K562 (cell line): ENCODE results near the gene SLC8A1. TPM values are rescaled to one million over a fixed set of nuclear protein-coding genes. Genes with fewer than 3 reads are reported as not detected.

Experiments used
- ATAC-seq: fragments of 200-7000 bp; cut with Tn5 transposase; 3 replicates; pipeline ENCODE4 v1.9.1; 2020; ENCODE audit warnings: moderate library complexity
- BruUV-seq: library from RNA; stranded (reverse); fragments of 400-500 nt; replicated peaks from 2 replicates; lab custom pipeline; 2021; lab: Mats Ljungman, UMichigan
- CTCF ChIA-PET: fragments of 300-600 bp; formaldehyde crosslinking; extraction: SDS; loops from one replicate; lab custom pipeline; 2021; ENCODE audit warnings: low intra/inter-chr PET ratio; lab: Yijun Ruan, JAX
- POLR2A ChIA-PET: fragments of 300-600, 350-650 bp; sonication (Branson Sonifier 250); formaldehyde crosslinking; extraction: SDS; loops from one replicate; lab custom pipeline; 2021; ENCODE audit warnings: antibody characterized with exemption, inconsistent platforms; lab: Yijun Ruan, JAX
- DNase-seq, 4 experiments: peaks; one replicate each; pipeline versions ENCODE4 v3.0.0 to v3.0.0-alpha.2; 2011 to 2018; ENCODE audit warnings: low spot score in 3 of 4, mixed read lengths in 3 of 4; ENCODE audit errors: extremely low read depth in 1 of 4
- FAIRE-seq: peaks from 2 replicates; lab custom pipeline; 2011; peaks lifted over from hg19 to GRCh38; lab: Jason Lieb, UNC
- H2AFZ ChIP-seq: 2 replicates; pipeline ENCODE4 v1.6.0; 2011; ENCODE audit warnings: low read depth, low read length, control low read depth, inconsistent platforms
- H3K27ac ChIP-seq: fragments of 200-600 bp; 3 replicates; pipeline ENCODE4 v1.8.0; 2011; ENCODE audit warnings: low read depth, mild to moderate bottlenecking, control low read depth, inconsistent platforms, low read length, moderate library complexity, mixed read lengths; ENCODE audit errors: extremely low read depth
- H3K27me3 ChIP-seq, 2 experiments: fragments of 300-600 bp in 1 of 2; 2 replicates in 1 of 2; 3 replicates in 1 of 2; pipeline versions ENCODE4 v1.6.0 to v1.8.0; 2011; ENCODE audit warnings: inconsistent platforms in 2 of 2, low read length in 2 of 2, mild to moderate bottlenecking in 1 of 2, mixed read lengths in 1 of 2, moderate library complexity in 1 of 2; ENCODE audit not compliant: control insufficient read depth in 2 of 2, insufficient read depth in 2 of 2
- H3K36me3 ChIP-seq: fragments of 300-600 bp; 3 replicates; pipeline ENCODE4 v1.8.0; 2011; ENCODE audit warnings: mild to moderate bottlenecking, low read length, inconsistent platforms; ENCODE audit not compliant: control insufficient read depth, insufficient read depth
- H3K4me1 ChIP-seq, 2 experiments: fragments of 200-600 bp in 1 of 2; replicated peaks in 1 of 2; 2 replicates in 1 of 2; 3 replicates in 1 of 2; pipeline versions ENCODE4 v1.5.1 to v1.8.0; 2011; ENCODE audit warnings: inconsistent platforms in 2 of 2, low read length in 2 of 2, mild to moderate bottlenecking in 1 of 2, mixed read lengths in 1 of 2, moderate library complexity in 1 of 2; ENCODE audit not compliant: control insufficient read depth in 2 of 2, insufficient read depth in 2 of 2
- H3K4me2 ChIP-seq: 2 replicates; pipeline ENCODE4 v1.6.1; 2011; ENCODE audit warnings: low read length, control low read depth, inconsistent platforms, mixed read lengths; ENCODE audit not compliant: insufficient read depth
- H3K4me3 ChIP-seq: fragments of 200-600 bp; sonication (generic), shearing (Covaris generic); 2 replicates; pipeline ENCODE4 v1.5.1; 2016; ENCODE audit warnings: control low read depth, inconsistent platforms
- H3K79me2 ChIP-seq: fragments of 200-600 bp; 3 replicates; pipeline ENCODE4 v1.8.0; 2011; ENCODE audit warnings: low read length, inconsistent platforms; ENCODE audit not compliant: control insufficient read depth, insufficient read depth
- H3K9ac ChIP-seq, 2 experiments: 2 replicates each; pipeline versions ENCODE4 v1.6.0 to v1.6.1; 2011; ENCODE audit warnings: low read depth in 2 of 2, low read length in 2 of 2, control low read depth in 1 of 2, inconsistent platforms in 1 of 2, mild to moderate bottlenecking in 1 of 2, mixed read lengths in 1 of 2; ENCODE audit not compliant: insufficient read depth in 1 of 2
- H3K9me1 ChIP-seq: one replicate; pipeline ENCODE4 v1.6.0; 2011; ENCODE audit warnings: inconsistent platforms, mild to moderate bottlenecking, low read length, moderate library complexity; ENCODE audit not compliant: control insufficient read depth, insufficient read depth
- H3K9me3 ChIP-seq: replicated peaks from 2 replicates; pipeline ENCODE4 v1.5.1; 2011; ENCODE audit warnings: low read depth, low read length, inconsistent platforms; ENCODE audit not compliant: control insufficient read depth, insufficient read depth
- H4K20me1 ChIP-seq: replicated peaks from 2 replicates; pipeline ENCODE4 v1.6.1; 2011; ENCODE audit warnings: low read length, inconsistent platforms, mixed read lengths; ENCODE audit not compliant: control insufficient read depth, insufficient read depth
- PRDM10 ChIP-seq: fragments of 450-650 bp; IDR thresholded peaks from 2 replicates; pipeline ENCODE4 v1.6.1; 2018; ENCODE audit not compliant: partially characterized antibody
- PRMT5 ChIP-seq: sonication (generic); formaldehyde crosslinking; IDR thresholded peaks from 2 replicates; pipeline ENCODE4 v1.5.0; 2020; ENCODE audit warnings: missing genetic modification reagents
- TAF9B ChIP-seq: fragments of 450-650 bp; IDR thresholded peaks from 2 replicates; pipeline ENCODE4 v1.6.1; 2018; ENCODE audit warnings: mild to moderate bottlenecking; ENCODE audit not compliant: partially characterized antibody
- ZNF212 ChIP-seq: fragments of 450-650 bp; formaldehyde crosslinking; IDR thresholded peaks from 2 replicates; pipeline ENCODE4 v1.4.0; 2020; ENCODE audit warnings: mild to moderate bottlenecking
- ZNF239 ChIP-seq: fragments of 250-450 bp; sonication (Bioruptor Pico); IDR thresholded peaks from 2 replicates; pipeline ENCODE4 v1.4.0; 2020; ENCODE audit warnings: mild to moderate bottlenecking
- WGBS: fragments of 100-300 bp; shearing (Covaris generic); methylation state at CpG from one replicate; pipeline ENCODE4 v1.1.6; 2016; ENCODE audit warnings: low coverage, mixed read lengths; ENCODE audit not compliant: insufficient coverage; ENCODE audit errors: missing lambda C conversion rate; 5-methylcytosine and 5-hydroxymethylcytosine counted together
- in situ Hi-C: fragments of 300-500 bp; cut with MboI; formaldehyde crosslinking; loops from 4 replicates; pipeline ENCODE4 v1.15.0; 2018; ENCODE audit warnings: inconsistent platforms, mixed read lengths
- intact Hi-C: fragments of 100-400 bp; cut with micrococcal nuclease; formaldehyde crosslinking; loops from 2 replicates; pipeline ENCODE4 v1.14.2; 2022
- polyA plus RNA-seq, 8 experiments: library from polyadenylated mRNA; depleted of rRNA in 4 of 8; stranded (reverse) in 5 of 8; unstranded in 3 of 8; fragments of >200 nt; fragmentation: Nextera tagmentation in 2 of 8; fragmentation: Illumina TruSeq in 1 of 8; extraction: Ambion mirVana in 2 of 8; extraction: Trizol in 1 of 8; gene quantifications; 2 replicates each; pipeline versions ENCODE4 v1.2.1 to v1.2.3, GENCODE V29; 2011 to 2014; ENCODE audit warnings: inconsistent platforms in 1 of 8, missing spikeins in 1 of 8
- total RNA-seq, 7 experiments: library from RNA; depleted of rRNA in 6 of 7; stranded (reverse); fragments of >200 nt in 6 of 7; fragmentation: Illumina TruSeq in 2 of 7; extraction: Trizol in 2 of 7; gene quantifications; 2 replicates each; pipeline versions ENCODE4 v1.2.1 to v1.2.3, GENCODE V29; 2011 to 2021; ENCODE audit warnings: low replicate concordance in 1 of 7

SLC8A1 gene
- total and polyA plus RNA-seq, 9 of the 15 experiments (the other 6 are each of a cell fraction or from before 2014, with no cell fraction given), result not detected

- POLR2A ChIA-PET, result interaction anchor here (1.2 kb wide), 1 partner anchor 13 kb away, joined by 4 read pairs; no protein-coding TSS in a partner anchor
- no peak for ATAC-seq
Measured at GRCh38 chr2:40260437-40260836, 191.5 kb downstream of the SLC8A1 start.

More at GRCh38 chr2:40260437-40260836, 191.5 kb downstream of the SLC8A1 start:
- DNase-seq, result no peak
- Histone ChIP-seq H2AFZ (no peak overlapping the region), H3K27ac (no peak overlapping the region), H3K4me3 (no peak overlapping the region), H3K36me3 (no peaks in the 10 kb centered on the region), H3K4me2 (no peak overlapping the region), H3K79me2 (no peaks in the 10 kb centered on the region), H3K9me1 (no peaks in the 10 kb centered on the region), H3K9me3 (no peaks in the 10 kb centered on the region), H3K27me3 (no peaks in the 10 kb centered on the region), H3K9ac (no peak overlapping the region), H3K4me1 (no peaks in the 10 kb centered on the region), H4K20me1 (no peaks in the 10 kb centered on the region)
- BruUV-seq, result no TSS peak
- CTCF ChIA-PET, result no interaction called here
- in situ Hi-C loops, result no loop called here
- FAIRE-seq, result no peak
- intact Hi-C loops, result no loop called here
- 0% methylated on average over 2 of the region's 2 CpGs for WGBS
- no peak for TF ChIP-seq PRMT5 (CRISPR knock-in tag)
- TF ChIP-seq ZNF212 (CRISPR knock-in tag), result no peak
- TF ChIP-seq ZNF239, result no peak
- no peak for TF ChIP-seq TAF9B
- TF ChIP-seq PRDM10, result no peak
